Neural crest cell (in vitro differentiated cells): ENCODE results near the gene PRR7. TPM values are rescaled to one million over a fixed set of nuclear protein-coding genes. Genes with fewer than 3 reads are reported as not detected.
A peak's percentile ranks its signal among the peaks of the same experiment; 100 is the strongest.

ENCODE experiments used
- DNase-seq: peaks from one replicate; pipeline ENCODE4 v3.0.0; 2021; ENCODE audit warnings: low read depth, mixed read lengths, low spot score
- H3K27ac Mint-ChIP-seq: one replicate; pipeline ENCODE4 v1.8.0; 2021; ENCODE audit warnings: mild to moderate bottlenecking, mixed read lengths; ENCODE audit not compliant: unreplicated experiment
- H3K27me3 Mint-ChIP-seq: 2 replicates; pipeline ENCODE4 v1.8.0; 2021; ENCODE audit warnings: low read depth, mild to moderate bottlenecking, mixed read lengths
- H3K36me3 Mint-ChIP-seq: 2 replicates; pipeline ENCODE4 v1.8.0; 2021; ENCODE audit warnings: low read depth, mild to moderate bottlenecking, mixed read lengths
- H3K4me1 Mint-ChIP-seq: 2 replicates; pipeline ENCODE4 v1.8.0; 2021; ENCODE audit warnings: mixed read lengths
- H3K4me3 Mint-ChIP-seq: one replicate; pipeline ENCODE4 v1.8.0; 2021; ENCODE audit warnings: mild to moderate bottlenecking, mixed read lengths
- H3K9me3 Mint-ChIP-seq: 2 replicates; pipeline ENCODE4 v1.8.0; 2021; ENCODE audit warnings: mixed read lengths
- CTCF ChIP-seq: fragments of 200-600 bp; sonication (generic); conservative IDR thresholded peaks from 2 replicates; pipeline ENCODE4 v1.5.0; 2021; ENCODE audit warnings: antibody characterized with exemption, mild to moderate bottlenecking
- total RNA-seq: library from RNA; stranded (reverse); gene quantifications from 2 replicates; pipeline ENCODE4 v1.2.1, GENCODE V29; 2021

Gene PRR7
- total RNA-seq, 1 donor from 2014 or later: 19.0 TPM

- Mint-ChIP-seq H3K9me3 (no peaks in the 10 kb centered on the region), H3K36me3 (peaks cover 12% of the 10 kb centered on the region), H3K4me3 (peak overlapping the region; percentile 91), H3K27ac (no peak overlapping the region), H3K27me3 (peaks cover 54% of the 10 kb centered on the region), H3K4me1 (peaks cover 60% of the 10 kb centered on the region)
- DNase-seq: no peak
- TF ChIP-seq CTCF: no peak
These were observed 6.3 kb downstream of the PRR7 start for GRCh38 chr5:177452688-177453638.

- H3K9me3 Mint-ChIP-seq: no peaks in the 10 kb centered on the region
- H3K27me3 Mint-ChIP-seq: peaks cover 44% of the 10 kb centered on the region
- peak overlapping the region; percentile 91 for H3K4me3 Mint-ChIP-seq
- peak; percentile 50 for DNase-seq
- no peak for TF ChIP-seq CTCF
- peaks cover 51% of the 10 kb centered on the region for H3K4me1 Mint-ChIP-seq
- H3K36me3 Mint-ChIP-seq: peaks cover 12% of the 10 kb centered on the region
- H3K27ac Mint-ChIP-seq: peak overlapping the region; percentile 92
These were observed 7.3 kb downstream of the PRR7 start for GRCh38 chr5:177453852-177454396.

- Mint-ChIP-seq H3K4me1 (peaks cover 45% of the 10 kb centered on the region), H3K4me3 (peak overlapping the region; percentile 91), H3K27me3 (peaks cover 42% of the 10 kb centered on the region), H3K9me3 (no peaks in the 10 kb centered on the region), H3K27ac (peak overlapping the region; percentile 50), H3K36me3 (peaks cover 12% of the 10 kb centered on the region)
- peak; percentile 97 for TF ChIP-seq CTCF
- peak; percentile 96 for DNase-seq
These were observed 7.9 kb downstream of the PRR7 start for GRCh38 chr5:177454397-177455035.

GRCh38 chr5:177455036-177455660 lies 8.5 kb downstream of the PRR7 start:
- peaks cover 43% of the 10 kb centered on the region for H3K4me1 Mint-ChIP-seq
- H3K36me3 Mint-ChIP-seq: peaks cover 12% of the 10 kb centered on the region
- no peak overlapping the region for H3K27ac Mint-ChIP-seq
- TF ChIP-seq CTCF: peak; percentile 82
- DNase-seq: peak; percentile 84
- H3K27me3 Mint-ChIP-seq: peaks cover 38% of the 10 kb centered on the region
- H3K9me3 Mint-ChIP-seq: no peaks in the 10 kb centered on the region
- H3K4me3 Mint-ChIP-seq: peak overlapping the region; percentile 78
